HG03565 (cell line): Measurements from ENCODE around the gene MAST4.

ENCODE experiments used
- ATAC-seq: cut with Tn5 transposase; IDR thresholded peaks from one replicate; pipeline ENCODE4 v1.9.1; 2021; ENCODE audit warnings: mild to moderate bottlenecking, moderate library complexity; ENCODE audit not compliant: unreplicated experiment

Gene MAST4

DNA sequence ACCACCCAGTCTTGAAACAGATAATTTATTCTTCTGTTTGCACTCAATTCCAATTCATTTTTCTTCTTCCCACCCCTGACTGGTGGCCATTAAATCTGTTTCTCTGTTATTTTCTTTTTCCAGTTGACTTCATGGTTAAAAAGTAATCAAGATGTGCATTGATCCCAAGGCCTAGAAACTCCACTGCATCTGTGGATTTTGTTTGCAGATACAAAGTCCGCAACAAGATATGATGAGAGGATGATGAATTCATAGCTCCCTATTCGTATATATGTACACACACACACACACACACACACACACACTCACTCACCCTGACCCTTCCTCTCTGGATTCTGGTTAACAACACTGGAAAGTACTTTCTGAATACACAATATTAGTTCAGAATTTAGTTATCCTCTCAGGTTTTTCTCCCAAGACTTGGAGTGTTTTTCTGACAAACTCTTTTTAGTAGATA is 548.0 kb downstream of the MAST4 start:
- no peak for ATAC-seq

DNA sequence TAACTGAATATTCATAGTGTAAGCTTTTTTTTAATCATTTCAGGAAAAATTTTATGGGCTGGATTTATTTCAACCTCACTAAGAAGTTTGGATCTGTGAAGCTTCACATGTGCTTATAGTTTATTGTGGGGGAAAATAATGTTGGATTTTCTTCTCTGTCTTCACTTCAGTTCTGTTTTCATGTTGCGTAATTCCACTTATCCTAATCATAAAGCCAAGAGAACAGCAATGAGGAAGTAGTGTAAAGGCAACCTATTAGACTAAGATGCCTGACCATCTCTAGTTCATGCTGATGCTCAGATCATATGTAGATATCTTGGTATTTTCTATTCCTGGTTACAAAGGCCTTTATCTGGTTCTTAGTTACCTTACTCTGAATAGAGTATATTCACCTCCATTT is 550.4 kb downstream of the MAST4 start:
- no peak for ATAC-seq

DNA sequence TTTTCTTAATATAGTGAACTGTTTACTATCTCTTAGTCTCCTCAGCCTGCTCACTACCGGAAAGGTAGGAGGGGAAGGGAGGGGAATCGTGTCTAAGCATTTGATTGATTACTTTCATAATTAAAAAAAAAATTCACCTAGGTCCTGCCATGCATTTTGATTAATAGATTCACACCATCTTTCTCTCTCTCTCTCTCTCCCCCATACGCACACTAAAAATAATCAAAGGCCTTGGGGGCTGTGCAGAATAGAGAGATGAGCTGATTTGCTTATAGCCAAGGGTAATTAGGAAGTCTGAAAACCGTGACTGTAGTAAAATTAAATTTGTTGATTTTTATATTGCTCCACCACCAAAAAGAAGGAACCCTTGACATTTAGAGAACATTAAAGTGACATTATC is 550.8 kb downstream of the MAST4 start:
- ATAC-seq, result no peak

DNA sequence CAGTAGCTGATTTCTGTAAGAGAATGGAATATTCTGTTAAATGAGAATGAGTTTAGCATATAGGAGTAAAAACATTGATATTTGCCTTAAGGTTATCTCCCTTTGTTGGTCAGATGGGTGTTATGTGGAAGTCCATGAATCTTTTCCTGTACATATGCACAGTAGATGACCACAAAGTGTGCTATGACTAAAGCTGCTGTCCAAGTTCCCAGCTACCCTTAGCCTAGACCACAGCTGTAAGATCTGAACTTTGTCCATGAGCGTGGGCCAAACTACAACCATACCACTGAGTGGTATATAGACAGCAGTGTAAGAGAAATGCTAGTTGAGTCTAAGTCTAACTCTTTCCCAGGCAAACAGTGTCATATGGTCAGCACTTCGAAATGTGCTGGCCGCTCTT is 551.6 kb downstream of the MAST4 start:
- ATAC-seq, result no peak

DNA sequence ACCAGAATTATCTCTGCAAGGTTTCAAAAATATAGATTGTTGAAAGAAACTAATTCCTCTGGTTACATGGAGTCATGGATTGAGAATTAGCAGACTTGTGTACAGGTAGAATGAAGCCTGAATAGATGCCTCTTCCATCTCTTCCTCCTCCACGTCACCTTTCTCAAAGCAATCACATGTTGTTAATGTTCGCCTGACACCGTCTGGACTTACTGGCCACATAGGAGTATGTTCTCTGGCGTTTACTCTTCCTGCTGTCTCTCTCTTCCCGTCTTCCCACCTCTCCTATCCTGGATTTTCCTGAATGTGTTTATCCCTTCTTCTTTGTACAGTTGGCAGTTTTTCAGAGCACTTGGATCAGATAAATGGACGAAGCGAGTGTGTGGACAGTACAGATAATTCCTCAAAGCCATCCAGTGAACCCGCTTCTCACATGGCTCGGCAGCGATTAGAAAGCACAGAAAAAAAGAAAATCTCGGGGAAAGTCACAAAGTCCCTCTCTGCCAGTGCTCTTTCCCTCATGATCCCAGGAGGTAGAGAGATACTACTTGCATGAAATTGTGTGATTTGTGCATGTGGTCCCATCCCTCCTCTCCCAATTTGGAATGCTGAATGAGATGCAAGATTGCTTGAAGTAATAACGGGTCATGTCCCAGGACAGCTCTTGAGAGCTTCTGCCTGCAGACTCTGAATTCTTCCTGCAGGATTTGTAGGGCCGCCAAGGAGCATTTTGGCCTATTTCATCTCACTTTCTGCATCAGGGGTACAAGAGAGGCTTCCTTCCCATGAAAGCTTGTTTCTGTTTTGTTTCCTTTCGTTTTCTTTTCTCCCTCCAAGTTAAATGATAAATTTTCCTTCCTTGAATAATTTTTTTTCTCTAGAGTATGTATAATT is 553.1 kb downstream of the MAST4 start:
- no peak for ATAC-seq

DNA sequence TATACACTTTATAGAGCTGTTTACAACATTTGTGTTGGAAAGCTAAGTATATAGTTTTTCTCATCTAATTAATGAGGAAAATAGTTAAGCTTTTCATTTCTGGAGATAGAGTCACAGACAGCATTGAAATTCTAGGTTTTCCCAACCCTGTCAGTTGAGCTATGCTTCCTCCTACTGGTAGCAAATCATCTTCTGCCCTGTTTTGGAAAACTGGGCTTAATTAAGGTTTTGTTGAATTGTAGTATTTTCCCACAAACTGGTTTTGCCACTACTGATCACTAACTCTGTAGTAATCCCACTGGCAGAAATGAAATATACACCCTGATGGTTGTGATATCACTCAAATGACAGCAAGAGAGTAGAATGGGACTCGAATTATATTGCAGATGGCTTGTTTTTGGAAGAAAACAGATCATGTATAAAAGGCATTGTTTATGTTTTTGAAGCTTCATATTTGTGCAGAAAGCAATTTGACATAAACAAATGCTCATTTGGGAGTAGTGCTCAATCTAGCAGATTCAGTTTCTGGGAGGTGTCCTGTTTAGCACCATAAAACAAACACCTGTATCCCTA is 553.8 kb downstream of the MAST4 start:
- ATAC-seq, result no peak

DNA sequence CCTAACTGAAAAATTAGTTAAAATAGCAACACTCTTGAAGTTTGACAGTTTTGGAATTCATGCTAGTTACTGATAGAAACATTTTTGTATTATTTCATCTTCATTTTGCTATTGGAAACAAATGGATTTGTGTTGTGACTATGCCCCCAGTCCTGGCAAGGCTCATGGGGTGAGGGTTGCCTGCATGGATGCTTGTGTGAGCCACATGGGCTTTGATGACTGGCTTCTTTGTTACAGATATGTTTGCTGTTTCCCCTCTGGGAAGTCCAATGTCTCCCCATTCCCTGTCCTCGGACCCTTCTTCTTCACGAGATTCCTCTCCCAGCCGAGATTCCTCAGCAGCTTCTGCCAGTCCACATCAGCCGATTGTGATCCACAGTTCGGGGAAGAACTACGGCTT is 556.2 kb downstream of the MAST4 start:
- ATAC-seq, result no peak

DNA sequence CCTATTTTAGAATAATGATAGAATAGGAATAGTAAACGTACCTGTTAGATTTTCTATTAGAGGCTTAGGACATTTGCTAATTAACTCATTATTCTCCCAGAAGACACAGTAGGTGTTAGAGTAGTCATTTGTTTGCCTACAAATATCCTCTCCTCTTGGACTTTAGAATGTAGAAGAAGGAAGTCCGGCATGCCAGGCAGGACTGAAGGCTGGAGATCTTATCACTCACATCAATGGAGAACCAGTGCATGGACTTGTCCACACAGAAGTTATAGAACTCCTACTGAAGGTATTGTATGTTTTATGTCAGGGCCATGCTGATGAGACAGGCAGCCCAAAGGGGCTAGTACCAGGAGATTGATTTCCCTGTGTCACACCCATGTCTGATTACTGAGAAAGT is 557.1 kb downstream of the MAST4 start:
- ATAC-seq, result no peak

DNA sequence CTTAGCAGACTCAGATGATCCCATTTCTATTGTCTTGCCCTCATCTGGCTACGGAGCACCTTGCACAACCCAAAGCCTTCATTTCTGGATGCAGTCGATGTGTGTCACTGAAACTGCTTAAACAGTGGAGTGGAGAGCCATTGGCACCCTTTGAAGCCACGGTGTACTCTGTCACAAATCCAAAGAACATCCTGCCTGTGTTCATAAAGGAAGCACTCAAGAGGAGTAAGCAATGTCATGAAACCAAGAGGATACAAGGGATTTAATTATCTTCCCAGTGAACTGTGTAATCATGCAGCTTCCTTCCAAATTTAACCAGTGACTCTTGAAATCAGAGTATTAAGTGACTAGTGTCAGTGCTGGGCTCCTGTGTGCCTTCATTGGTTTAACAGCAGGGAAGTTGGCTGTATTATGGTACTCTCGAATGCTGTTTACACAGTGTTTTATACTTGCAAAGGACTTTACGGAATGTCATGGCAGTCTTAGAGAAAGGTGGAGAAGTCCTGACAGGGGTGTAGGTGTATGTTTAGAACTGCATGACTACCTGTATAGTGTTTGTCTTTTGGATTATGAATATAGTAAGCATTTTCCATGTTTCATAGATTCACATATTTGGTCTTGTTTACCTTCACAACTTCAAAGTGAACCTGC is 558.5 kb downstream of the MAST4 start:
- no peak for ATAC-seq

DNA sequence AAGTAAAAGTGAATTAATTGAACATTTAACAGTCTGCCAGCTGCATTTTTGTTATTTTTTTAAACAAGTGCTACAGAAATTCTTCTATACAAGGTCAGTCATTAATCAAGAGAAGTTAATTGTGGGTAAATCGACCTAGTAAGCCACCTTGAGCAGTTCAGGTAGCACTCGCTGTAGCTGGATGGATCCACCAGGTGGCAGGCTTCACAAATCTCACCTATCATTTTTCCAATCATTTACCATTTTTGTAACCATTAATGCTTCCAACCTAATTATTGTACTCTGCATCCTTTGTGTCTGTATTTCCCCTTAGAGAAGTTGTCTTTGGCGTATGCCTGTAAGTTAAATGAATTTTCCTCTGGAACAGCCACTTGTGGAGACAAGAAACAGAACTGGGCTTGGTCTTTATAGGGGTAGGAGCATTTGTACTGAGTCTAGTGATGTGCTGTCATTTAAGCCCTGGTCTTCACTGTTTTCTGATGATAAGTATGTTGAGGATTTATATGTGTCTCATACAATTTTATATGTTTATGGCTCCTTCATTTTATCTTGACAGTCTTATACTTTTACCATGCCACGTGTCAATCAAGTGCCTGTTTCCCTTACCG is 560.9 kb downstream of the MAST4 start:
- peak; percentile 54 for ATAC-seq

DNA sequence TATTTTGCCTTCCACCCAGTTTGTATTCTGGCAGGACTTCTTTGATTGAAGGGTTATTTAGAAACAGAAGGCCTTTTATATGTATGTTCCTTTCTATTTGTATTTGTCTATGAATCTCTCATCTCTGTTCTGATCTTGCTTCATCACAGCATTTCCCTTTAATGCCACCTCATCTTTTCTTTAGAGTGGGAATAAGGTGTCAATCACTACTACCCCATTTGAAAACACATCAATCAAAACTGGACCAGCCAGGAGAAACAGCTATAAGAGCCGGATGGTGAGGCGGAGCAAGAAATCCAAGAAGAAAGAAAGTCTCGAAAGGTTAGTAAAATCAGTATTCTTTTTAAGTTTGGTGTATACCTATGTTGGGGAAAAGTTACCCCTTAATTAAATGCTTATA is 564.1 kb downstream of the MAST4 start:
- no peak for ATAC-seq

DNA sequence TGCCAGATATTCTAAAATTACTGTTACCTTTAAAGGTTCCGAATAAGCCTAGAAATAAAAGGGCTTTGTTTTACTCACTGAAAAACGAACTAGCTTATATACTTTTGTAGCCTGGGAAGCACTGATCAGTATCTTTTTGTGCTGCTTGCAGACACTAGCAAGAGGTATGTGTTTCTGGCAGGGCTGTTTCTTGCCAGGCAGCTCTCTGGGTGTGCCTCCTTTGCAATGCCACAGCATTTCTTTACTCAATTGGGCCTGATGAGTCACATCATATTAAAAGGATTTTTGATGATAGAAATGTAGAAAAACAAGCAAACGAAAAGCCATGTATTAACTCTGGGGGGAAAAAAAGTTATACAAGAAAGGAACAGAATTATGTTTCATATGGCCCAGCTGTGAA is 564.8 kb downstream of the MAST4 start:
- ATAC-seq, result no peak

DNA sequence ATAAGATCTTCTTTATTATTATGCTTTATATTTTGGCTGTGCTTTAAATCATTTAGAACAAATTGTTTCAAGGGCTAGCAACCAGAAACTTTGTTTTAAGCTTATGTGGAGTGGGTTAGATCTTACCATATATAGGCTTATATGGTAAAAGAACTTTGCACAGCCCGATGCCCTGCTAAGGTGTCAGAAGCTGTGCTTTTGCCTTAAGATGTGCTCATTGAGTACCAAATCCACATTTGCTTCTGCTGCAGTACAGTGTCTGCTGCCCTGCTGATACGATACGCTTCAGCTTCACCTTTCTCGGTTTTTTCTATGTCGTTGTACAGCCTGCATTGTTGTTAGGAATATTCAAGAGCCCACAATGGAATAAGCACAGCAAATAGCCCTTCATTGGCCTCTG is 565.6 kb downstream of the MAST4 start:
- ATAC-seq, result no peak

DNA sequence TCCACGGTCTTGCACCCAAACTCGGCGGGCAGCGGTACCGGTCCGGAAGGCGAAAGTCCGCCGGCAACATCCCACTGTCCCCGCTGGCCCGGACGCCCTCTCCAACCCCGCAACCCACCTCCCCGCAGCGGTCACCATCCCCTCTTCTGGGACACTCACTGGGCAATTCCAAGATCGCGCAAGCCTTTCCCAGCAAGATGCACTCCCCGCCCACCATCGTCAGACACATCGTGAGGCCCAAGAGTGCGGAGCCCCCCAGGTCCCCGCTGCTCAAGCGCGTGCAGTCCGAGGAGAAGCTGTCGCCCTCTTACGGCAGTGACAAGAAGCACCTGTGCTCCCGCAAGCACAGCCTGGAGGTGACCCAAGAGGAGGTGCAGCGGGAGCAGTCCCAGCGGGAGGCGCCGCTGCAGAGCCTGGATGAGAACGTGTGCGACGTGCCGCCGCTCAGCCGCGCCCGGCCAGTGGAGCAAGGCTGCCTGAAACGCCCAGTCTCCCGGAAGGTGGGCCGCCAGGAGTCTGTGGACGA is 567.1 kb downstream of the MAST4 start:
- no peak for ATAC-seq

DNA sequence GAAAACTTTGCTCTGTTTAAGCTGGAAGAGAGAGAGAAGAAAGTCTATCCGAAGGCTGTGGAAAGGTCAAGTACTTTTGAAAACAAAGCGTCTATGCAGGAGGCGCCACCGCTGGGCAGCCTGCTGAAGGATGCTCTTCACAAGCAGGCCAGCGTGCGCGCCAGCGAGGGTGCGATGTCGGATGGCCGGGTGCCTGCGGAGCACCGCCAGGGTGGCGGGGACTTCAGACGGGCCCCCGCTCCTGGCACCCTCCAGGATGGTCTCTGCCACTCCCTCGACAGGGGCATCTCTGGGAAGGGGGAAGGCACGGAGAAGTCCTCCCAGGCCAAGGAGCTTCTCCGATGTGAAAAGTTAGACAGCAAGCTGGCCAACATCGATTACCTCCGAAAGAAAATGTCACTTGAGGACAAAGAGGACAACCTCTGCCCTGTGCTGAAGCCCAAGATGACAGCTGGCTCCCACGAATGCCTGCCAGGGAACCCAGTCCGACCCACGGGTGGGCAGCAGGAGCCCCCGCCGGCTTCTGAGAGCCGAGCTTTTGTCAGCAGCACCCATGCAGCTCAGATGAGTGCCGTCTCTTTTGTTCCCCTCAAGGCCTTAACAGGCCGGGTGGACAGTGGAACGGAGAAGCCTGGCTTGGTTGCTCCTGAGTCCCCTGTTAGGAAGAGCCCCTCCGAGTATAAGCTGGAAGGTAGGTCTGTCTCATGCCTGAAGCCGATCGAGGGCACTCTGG is 567.8 kb downstream of the MAST4 start:
- no peak for ATAC-seq

DNA sequence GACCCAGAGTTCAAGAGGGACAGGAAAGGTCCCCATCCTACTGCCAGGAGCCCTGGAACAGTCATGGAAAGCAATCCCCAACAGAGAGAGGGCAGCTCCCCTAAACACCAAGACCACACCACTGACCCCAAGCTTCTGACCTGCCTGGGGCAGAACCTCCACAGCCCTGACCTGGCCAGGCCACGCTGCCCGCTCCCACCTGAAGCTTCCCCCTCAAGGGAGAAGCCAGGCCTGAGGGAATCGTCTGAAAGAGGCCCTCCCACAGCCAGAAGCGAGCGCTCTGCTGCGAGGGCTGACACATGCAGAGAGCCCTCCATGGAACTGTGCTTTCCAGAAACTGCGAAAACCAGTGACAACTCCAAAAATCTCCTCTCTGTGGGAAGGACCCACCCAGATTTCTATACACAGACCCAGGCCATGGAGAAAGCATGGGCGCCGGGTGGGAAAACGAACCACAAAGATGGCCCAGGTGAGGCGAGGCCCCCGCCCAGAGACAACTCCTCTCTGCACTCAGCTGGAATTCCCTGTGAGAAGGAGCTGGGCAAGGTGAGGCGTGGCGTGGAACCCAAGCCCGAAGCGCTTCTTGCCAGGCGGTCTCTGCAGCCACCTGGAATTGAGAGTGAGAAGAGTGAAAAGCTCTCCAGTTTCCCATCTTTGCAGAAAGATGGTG is 568.8 kb downstream of the MAST4 start:
- ATAC-seq, result no peak

DNA sequence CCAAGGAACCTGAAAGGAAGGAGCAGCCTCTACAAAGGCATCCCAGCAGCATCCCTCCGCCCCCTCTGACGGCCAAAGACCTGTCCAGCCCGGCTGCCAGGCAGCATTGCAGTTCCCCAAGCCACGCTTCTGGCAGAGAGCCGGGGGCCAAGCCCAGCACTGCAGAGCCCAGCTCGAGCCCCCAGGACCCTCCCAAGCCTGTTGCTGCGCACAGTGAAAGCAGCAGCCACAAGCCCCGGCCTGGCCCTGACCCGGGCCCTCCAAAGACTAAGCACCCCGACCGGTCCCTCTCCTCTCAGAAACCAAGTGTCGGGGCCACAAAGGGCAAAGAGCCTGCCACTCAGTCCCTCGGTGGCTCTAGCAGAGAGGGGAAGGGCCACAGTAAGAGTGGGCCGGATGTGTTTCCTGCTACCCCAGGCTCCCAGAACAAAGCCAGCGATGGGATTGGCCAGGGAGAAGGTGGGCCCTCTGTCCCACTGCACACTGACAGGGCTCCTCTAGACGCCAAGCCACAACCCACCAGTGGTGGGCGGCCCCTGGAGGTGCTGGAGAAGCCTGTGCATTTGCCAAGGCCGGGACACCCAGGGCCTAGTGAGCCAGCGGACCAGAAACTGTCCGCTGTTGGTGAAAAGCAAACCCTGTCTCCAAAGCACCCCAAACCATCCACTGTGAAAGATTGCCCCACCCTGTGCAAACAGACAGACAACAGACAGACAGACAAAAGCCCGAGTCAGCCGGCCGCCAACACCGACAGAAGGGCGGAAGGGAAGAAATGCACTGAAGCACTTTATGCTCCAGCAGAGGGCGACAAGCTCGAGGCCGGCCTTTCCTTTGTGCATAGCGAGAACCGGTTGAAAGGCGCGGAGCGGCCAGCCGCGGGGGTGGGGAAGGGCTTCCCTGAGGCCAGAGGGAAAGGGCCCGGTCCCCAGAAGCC is 569.6 kb downstream of the MAST4 start:
- peak; percentile 87 for ATAC-seq

DNA sequence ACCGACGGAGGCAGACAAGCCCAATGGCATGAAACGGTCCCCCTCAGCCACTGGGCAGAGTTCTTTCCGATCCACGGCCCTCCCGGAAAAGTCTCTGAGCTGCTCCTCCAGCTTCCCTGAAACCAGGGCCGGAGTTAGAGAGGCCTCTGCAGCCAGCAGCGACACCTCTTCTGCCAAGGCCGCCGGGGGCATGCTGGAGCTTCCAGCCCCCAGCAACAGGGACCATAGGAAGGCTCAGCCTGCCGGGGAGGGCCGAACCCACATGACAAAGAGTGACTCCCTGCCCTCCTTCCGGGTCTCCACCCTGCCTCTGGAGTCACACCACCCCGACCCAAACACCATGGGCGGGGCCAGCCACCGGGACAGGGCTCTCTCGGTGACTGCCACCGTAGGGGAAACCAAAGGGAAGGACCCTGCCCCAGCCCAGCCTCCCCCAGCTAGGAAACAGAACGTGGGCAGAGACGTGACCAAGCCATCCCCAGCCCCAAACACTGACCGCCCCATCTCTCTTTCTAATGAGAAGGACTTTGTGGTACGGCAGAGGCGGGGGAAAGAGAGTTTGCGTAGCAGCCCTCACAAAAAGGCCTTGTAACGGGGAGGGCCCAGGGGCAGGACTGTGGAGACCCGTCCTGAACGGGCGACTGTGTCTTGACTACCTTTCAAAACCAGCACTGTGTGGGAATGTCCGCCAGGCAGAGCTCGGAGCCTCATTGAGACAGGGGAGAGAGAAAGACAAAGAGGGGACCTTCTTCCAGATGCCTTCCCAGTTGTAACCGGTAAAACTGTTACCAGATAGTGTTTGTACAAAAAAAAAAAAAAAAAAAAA is 570.5 kb downstream of the MAST4 start:
- peak; percentile 41 for ATAC-seq
